GM21447 (cell line): ENCODE measurements around the gene DENND6A.
"Not testable (repeated sequence)": the region's sequence is repeated elsewhere in the genome, so short reads cannot be mapped to it uniquely, and the experiment has no call there.

Source experiments
- ATAC-seq: cut with Tn5 transposase; IDR thresholded peaks from one replicate; pipeline ENCODE4 v1.9.1; 2021; ENCODE audit not compliant: unreplicated experiment

Gene DENND6A

GRCh38 chr3:57637391-57637790, 55.5 kb downstream of the DENND6A start:
- ATAC-seq = no peak

- not testable (repeated sequence) for ATAC-seq
Measured at GRCh38 chr3:57634259-57634658, 58.6 kb downstream of the DENND6A start.

GRCh38 chr3:57627976-57628375, 64.9 kb downstream of the DENND6A start:
- ATAC-seq = no peak

- no peak for ATAC-seq
Measured at GRCh38 chr3:57624801-57625200, 68.1 kb downstream of the DENND6A start.

- ATAC-seq = no peak
Measured at GRCh38 chr3:57622362-57622761, 70.5 kb downstream of the DENND6A start.

GRCh38 chr3:57617739-57618138, 75.1 kb downstream of the DENND6A start:
- no peak for ATAC-seq

GRCh38 chr3:57616233-57616632, 76.6 kb downstream of the DENND6A start:
- no peak for ATAC-seq

GRCh38 chr3:57611870-57612269, 81.0 kb downstream of the DENND6A start:
- not testable (repeated sequence) for ATAC-seq

GRCh38 chr3:57605683-57606082, 87.2 kb downstream of the DENND6A start:
- ATAC-seq = no peak

- ATAC-seq = no peak
Measured at GRCh38 chr3:57604971-57605370, 87.9 kb downstream of the DENND6A start.

- no peak for ATAC-seq
Measured at GRCh38 chr3:57600195-57600594, 92.7 kb downstream of the DENND6A start.

GRCh38 chr3:57598765-57599360, 94.0 kb downstream of the DENND6A start:
- ATAC-seq = no peak

- peak; percentile 95 for ATAC-seq
Measured at GRCh38 chr3:57597127-57597923, 95.6 kb downstream of the DENND6A start, which contains the start of gene ARF4. ARF4 (minus strand) TSS chr3:57597344; CDS start chr3:57597140, 204 bp downstream.

- ATAC-seq = no peak
Measured at GRCh38 chr3:57596495-57597126, 96.3 kb downstream of the DENND6A start.

- no peak for ATAC-seq
Measured at GRCh38 chr3:57594576-57594975, 98.3 kb downstream of the DENND6A start.

GRCh38 chr3:57594144-57594543, 98.7 kb downstream of the DENND6A start:
- no peak for ATAC-seq

GRCh38 chr3:57592306-57592705, 100.6 kb downstream of the DENND6A start:
- ATAC-seq = no peak

- ATAC-seq = no peak
Measured at GRCh38 chr3:57587905-57588304, 105.0 kb downstream of the DENND6A start.

- no peak for ATAC-seq
Measured at GRCh38 chr3:57586778-57587177, 106.1 kb downstream of the DENND6A start.

- ATAC-seq = no peak
Measured at GRCh38 chr3:57583544-57583943, 109.3 kb downstream of the DENND6A start.

- no peak for ATAC-seq
Measured at GRCh38 chr3:57582474-57583168, 110.3 kb downstream of the DENND6A start.
